IMR-90 (cell line): Measurements from ENCODE around the gene HNRNPR. TPM values are rescaled to one million over a fixed set of nuclear protein-coding genes. Genes with fewer than 3 reads are reported as not detected.

ENCODE experiments used
- ATAC-seq: fragments of 200-7000 bp; cut with Tn5 transposase; 2 replicates; pipeline ENCODE4 v1.9.1; 2020; ENCODE audit warnings: low read depth, mild to moderate bottlenecking, moderate library complexity
- BruUV-seq: library from RNA; stranded (reverse); fragments of 400-500 nt; replicated peaks from 2 replicates; lab custom pipeline; 2021; lab: Mats Ljungman, UMichigan
- CTCF ChIA-PET: fragments of 300-600 bp; formaldehyde crosslinking; extraction: SDS; loops from one replicate; lab custom pipeline; 2021; ENCODE audit warnings: antibody characterized with exemption; lab: Yijun Ruan, JAX
- POLR2A ChIA-PET: fragments of 300-600 bp; sonication (Branson Sonifier 250); formaldehyde crosslinking; loops from one replicate; lab custom pipeline; 2022; ENCODE audit warnings: antibody characterized with exemption; ENCODE audit not compliant: unreplicated experiment; lab: Charles Lee
- DNase-seq: peaks from one replicate; pipeline ENCODE4 v3.0.0; 2013
- H2AFZ ChIP-seq: replicated peaks from 2 replicates; pipeline ENCODE3; 2013; ENCODE audit warnings: low read length, mild to moderate bottlenecking; ENCODE audit not compliant: poor library complexity
- H2AK5ac ChIP-seq: 2 replicates; pipeline ENCODE4 v1.6.1; 2013; ENCODE audit warnings: low read depth, low read length, inconsistent platforms
- H2AK9ac ChIP-seq: replicated peaks from 2 replicates; pipeline ENCODE3; 2013; ENCODE audit warnings: mild to moderate bottlenecking, low read depth, low read length, moderate library complexity; ENCODE audit not compliant: poor library complexity
- H2BK120ac ChIP-seq: 2 replicates; pipeline ENCODE4 v1.6.1; 2013; ENCODE audit warnings: low read depth, low read length, inconsistent platforms
- H2BK15ac ChIP-seq: 3 replicates; pipeline ENCODE4 v1.6.1; 2013; ENCODE audit warnings: low read depth, low read length, inconsistent platforms
- H2BK20ac ChIP-seq: 2 replicates; pipeline ENCODE4 v1.6.1; 2013; ENCODE audit warnings: low read depth, mild to moderate bottlenecking, inconsistent platforms, low read length, moderate library complexity
- H2BK5ac ChIP-seq: 2 replicates; pipeline ENCODE4 v1.6.1; 2013; ENCODE audit warnings: mild to moderate bottlenecking, low read depth, low read length, inconsistent platforms; ENCODE audit not compliant: poor library complexity, severe bottlenecking
- H3K14ac ChIP-seq: replicated peaks from 2 replicates; pipeline ENCODE4 v1.6.1; 2013; ENCODE audit warnings: low read depth, low read length, inconsistent platforms
- H3K18ac ChIP-seq: 2 replicates; pipeline ENCODE4 v1.6.1; 2013; ENCODE audit warnings: low read depth, low read length, control low read depth
- H3K23ac ChIP-seq: 2 replicates; pipeline ENCODE4 v1.6.1; 2013; ENCODE audit warnings: low read depth, low read length, inconsistent platforms
- H3K27ac ChIP-seq: 2 replicates; pipeline ENCODE4 v1.5.1; 2013; ENCODE audit warnings: mild to moderate bottlenecking, control low read depth, low read length; ENCODE audit not compliant: insufficient read depth
- H3K27me3 ChIP-seq: 2 replicates; pipeline ENCODE4 v1.6.1; 2013; ENCODE audit warnings: low read length; ENCODE audit not compliant: control insufficient read depth, insufficient read depth
- H3K36me3 ChIP-seq: 2 replicates; pipeline ENCODE4 v1.6.1; 2013; ENCODE audit warnings: low read length, mixed read lengths; ENCODE audit not compliant: control insufficient read depth, insufficient read depth
- H3K4ac ChIP-seq: 2 replicates; pipeline ENCODE4 v1.6.1; 2013; ENCODE audit warnings: low read depth, low read length, inconsistent platforms
- H3K4me1 ChIP-seq: 2 replicates; pipeline ENCODE4 v1.6.1; 2013; ENCODE audit warnings: low read length, mixed read lengths; ENCODE audit not compliant: control insufficient read depth, insufficient read depth
- H3K4me2 ChIP-seq: 2 replicates; pipeline ENCODE4 v1.6.1; 2013; ENCODE audit warnings: low read depth, mild to moderate bottlenecking, control low read depth, low read length, moderate library complexity
- H3K4me3 ChIP-seq: 2 replicates; pipeline ENCODE4 v1.5.1; 2013; ENCODE audit warnings: low read depth, mild to moderate bottlenecking, control low read depth, low read length, moderate library complexity; ENCODE audit not compliant: insufficient read depth
- H3K56ac ChIP-seq: 2 replicates; pipeline ENCODE4 v1.6.1; 2013; ENCODE audit warnings: low read length, inconsistent platforms; ENCODE audit not compliant: insufficient read depth; ENCODE audit errors: extremely low read depth
- H3K79me1 ChIP-seq, 2 experiments: 2 replicates each; pipeline ENCODE4 v1.6.1; 2013; ENCODE audit warnings: low read length in 2 of 2, inconsistent platforms in 1 of 2, low read depth in 1 of 2
- H3K9ac ChIP-seq: 2 replicates; pipeline ENCODE4 v1.6.1; 2013; ENCODE audit warnings: low read depth, low read length, control low read depth
- H3K9me1 ChIP-seq: 2 replicates; pipeline ENCODE4 v1.6.1; 2013; ENCODE audit warnings: low read length, inconsistent platforms; ENCODE audit not compliant: insufficient read depth
- H3K9me3 ChIP-seq: 2 replicates; pipeline ENCODE4 v1.6.1; 2013; ENCODE audit warnings: low read length; ENCODE audit not compliant: control insufficient read depth, insufficient read depth
- H4K20me1 ChIP-seq: 2 replicates; pipeline ENCODE4 v1.6.1; 2013; ENCODE audit warnings: low read length, inconsistent platforms; ENCODE audit not compliant: insufficient read depth
- H4K5ac ChIP-seq: 2 replicates; pipeline ENCODE4 v1.6.1; 2013; ENCODE audit warnings: mild to moderate bottlenecking, low read depth, low read length, control low read depth
- H4K8ac ChIP-seq, 2 experiments: 2 replicates each; pipeline ENCODE4 v1.6.1; 2013; ENCODE audit warnings: low read depth in 2 of 2, low read length in 2 of 2, control low read depth in 1 of 2, inconsistent platforms in 1 of 2
- H4K91ac ChIP-seq: 2 replicates; pipeline ENCODE4 v1.6.1; 2013; ENCODE audit warnings: low read depth, low read length, inconsistent platforms; ENCODE audit not compliant: insufficient read depth
- BHLHE40 ChIP-seq: fragments of 150-350 bp; IDR thresholded peaks from 2 replicates; pipeline ENCODE4 v1.6.1; 2016; ENCODE audit warnings: mild to moderate bottlenecking, low read depth, low read length
- CEBPB ChIP-seq: IDR thresholded peaks from 2 replicates; pipeline ENCODE4 v1.6.1; 2012; ENCODE audit warnings: low read depth, low read length, improper control_type of control experiment
- CHD1 ChIP-seq: IDR thresholded peaks from 2 replicates; pipeline ENCODE4 v1.6.1; 2012; ENCODE audit warnings: low read depth, low read length, improper control_type of control experiment
- FOS ChIP-seq: fragments of 150-350 bp; IDR thresholded peaks from 2 replicates; pipeline ENCODE4 v1.6.1; 2016; ENCODE audit warnings: low read depth, low read length
- MAFK ChIP-seq: IDR thresholded peaks from 2 replicates; pipeline ENCODE4 v1.6.1; 2012; ENCODE audit warnings: low read depth, low read length, improper control_type of control experiment
- MAZ ChIP-seq: IDR thresholded peaks from 2 replicates; pipeline ENCODE4 v1.6.1; 2012; ENCODE audit warnings: low read depth, mild to moderate bottlenecking, low read length, improper control_type of control experiment, moderate library complexity, borderline replicate concordance
- MXI1 ChIP-seq: IDR thresholded peaks from 2 replicates; pipeline ENCODE4 v1.6.1; 2012; ENCODE audit warnings: low read depth, mild to moderate bottlenecking, low read length, moderate library complexity, borderline replicate concordance
- NFE2L2 ChIP-seq: fragments of 150-350 bp; IDR thresholded peaks from 2 replicates; pipeline ENCODE4 v1.6.1; 2016; ENCODE audit warnings: low read depth, mild to moderate bottlenecking, low read length
- POLR2A ChIP-seq: IDR thresholded peaks from 2 replicates; pipeline ENCODE4 v1.6.1; 2012; ENCODE audit warnings: mild to moderate bottlenecking, low read depth, low read length
- RAD21 ChIP-seq: IDR thresholded peaks from 2 replicates; pipeline ENCODE4 v1.6.1; 2012; ENCODE audit warnings: low read length, improper control_type of control experiment
- RCOR1 ChIP-seq: IDR thresholded peaks from 2 replicates; pipeline ENCODE4 v1.6.1; 2012; ENCODE audit warnings: mild to moderate bottlenecking, low read length, improper control_type of control experiment; ENCODE audit not compliant: insufficient replicate concordance
- RFX5 ChIP-seq: IDR thresholded peaks from 2 replicates; pipeline ENCODE4 v1.8.0; 2012; ENCODE audit warnings: low read depth, mild to moderate bottlenecking, low read length, moderate library complexity
- SMC3 ChIP-seq: fragments of 150-350 bp; IDR thresholded peaks from 2 replicates; pipeline ENCODE4 v1.6.1; 2016; ENCODE audit warnings: low read depth, mild to moderate bottlenecking, antibody characterized with exemption, low read length, moderate library complexity
- WGBS, 2 experiments: methylation state at CpG; one replicate each; pipeline versions ENCODE4 v1.1.5 to v1.1.7; 2013; ENCODE audit warnings: missing lambda C conversion rate in 2 of 2; ENCODE audit not compliant: insufficient read length in 1 of 2; ENCODE audit errors: extremely low coverage in 2 of 2; 5-methylcytosine and 5-hydroxymethylcytosine counted together
- dilution Hi-C: fragments of 300-500 bp; cut with HindIII; formaldehyde crosslinking; loops from one replicate; pipeline ENCODE4 v1.14.3; 2018; ENCODE audit warnings: low sequenced_read_pairs; ENCODE audit not compliant: unreplicated experiment
- in situ Hi-C: fragments of 300-500 bp; cut with MboI; formaldehyde crosslinking; loops from 3 replicates; pipeline ENCODE4 v1.14.3; 2019; ENCODE audit warnings: low sequenced_read_pairs, inconsistent platforms, mixed read lengths
- intact Hi-C: fragments of 100-400 bp; cut with micrococcal nuclease; formaldehyde crosslinking; loops from 2 replicates; pipeline ENCODE4 v1.10.0; 2022
- polyA plus RNA-seq, 3 experiments: library from polyadenylated mRNA; depleted of rRNA; stranded (reverse); fragments of >200 nt; gene quantifications; 2 replicates each; pipeline ENCODE4 v1.2.3, GENCODE V29; 2012; ENCODE audit warnings: low replicate concordance in 1 of 3
- total RNA-seq: library from RNA; depleted of rRNA; stranded (reverse); fragments of >200 nt; gene quantifications from 2 replicates; pipeline ENCODE4 v1.2.3, GENCODE V29; 2012
- TF ChIP-seq, protein P1 (sequence below): conservative IDR thresholded peaks from 2 replicates; pipeline ENCODE4 v1.5.1; 2012; ENCODE audit warnings: mild to moderate bottlenecking, low read depth, low read length, improper control_type of control experiment
- TF ChIP-seq, protein P2 (sequence below): fragments of 150-350 bp; IDR thresholded peaks from 2 replicates; pipeline ENCODE4 v1.6.1; 2017; ENCODE audit warnings: mild to moderate bottlenecking, antibody characterized with exemption, low read length, low read depth
- TF ChIP-seq, protein P3 (sequence below): fragments of 150-350 bp; IDR thresholded peaks from 2 replicates; pipeline ENCODE4 v1.6.1; 2016; ENCODE audit warnings: low read depth, mild to moderate bottlenecking, low read length, moderate library complexity, borderline replicate concordance

HNRNPR gene
- total and polyA plus RNA-seq, 2 of the 4 experiments (the other 2 are of a cell fraction) = 99.7 to 111 TPM

DNA sequence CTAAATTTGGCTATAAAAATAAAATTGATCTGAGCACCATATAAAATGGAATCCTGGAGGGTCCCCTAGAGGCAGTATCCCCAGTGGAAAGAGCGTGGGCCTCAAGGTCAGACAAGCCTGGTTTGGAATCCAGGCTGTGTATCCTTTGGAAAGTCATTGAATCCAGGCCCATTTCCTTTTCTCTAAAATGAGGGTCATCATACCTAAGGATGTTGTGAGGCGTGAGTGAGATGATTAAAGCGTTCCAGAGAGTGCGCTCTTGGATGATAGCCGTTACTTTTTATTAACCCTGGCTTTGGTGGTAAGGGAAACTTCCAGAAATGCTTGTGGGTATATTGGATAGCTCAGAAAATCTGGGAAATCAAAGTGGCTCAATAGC is 26.2 kb upstream of the HNRNPR start:
- H3K14ac ChIP-seq = peak overlapping the region; percentile 94
- no CpG with 5 or more reads among the region's 5 CpGs for WGBS, 2 experiments
- TF ChIP-seq FOS (no peak), SMC3 (no peak), POLR2A (no peak), RCOR1 (no peak), CEBPB (no peak), NFE2L2 (no peak), MAZ (no peak), MAFK (no peak), RFX5 (no peak), BHLHE40 (no peak), RAD21 (no peak), CHD1 (no peak), MXI1 (no peak)
- TF ChIP-seq, protein P1, sequence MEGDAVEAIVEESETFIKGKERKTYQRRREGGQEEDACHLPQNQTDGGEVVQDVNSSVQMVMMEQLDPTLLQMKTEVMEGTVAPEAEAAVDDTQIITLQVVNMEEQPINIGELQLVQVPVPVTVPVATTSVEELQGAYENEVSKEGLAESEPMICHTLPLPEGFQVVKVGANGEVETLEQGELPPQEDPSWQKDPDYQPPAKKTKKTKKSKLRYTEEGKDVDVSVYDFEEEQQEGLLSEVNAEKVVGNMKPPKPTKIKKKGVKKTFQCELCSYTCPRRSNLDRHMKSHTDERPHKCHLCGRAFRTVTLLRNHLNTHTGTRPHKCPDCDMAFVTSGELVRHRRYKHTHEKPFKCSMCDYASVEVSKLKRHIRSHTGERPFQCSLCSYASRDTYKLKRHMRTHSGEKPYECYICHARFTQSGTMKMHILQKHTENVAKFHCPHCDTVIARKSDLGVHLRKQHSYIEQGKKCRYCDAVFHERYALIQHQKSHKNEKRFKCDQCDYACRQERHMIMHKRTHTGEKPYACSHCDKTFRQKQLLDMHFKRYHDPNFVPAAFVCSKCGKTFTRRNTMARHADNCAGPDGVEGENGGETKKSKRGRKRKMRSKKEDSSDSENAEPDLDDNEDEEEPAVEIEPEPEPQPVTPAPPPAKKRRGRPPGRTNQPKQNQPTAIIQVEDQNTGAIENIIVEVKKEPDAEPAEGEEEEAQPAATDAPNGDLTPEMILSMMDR = no peak
- TF ChIP-seq, protein P2, sequence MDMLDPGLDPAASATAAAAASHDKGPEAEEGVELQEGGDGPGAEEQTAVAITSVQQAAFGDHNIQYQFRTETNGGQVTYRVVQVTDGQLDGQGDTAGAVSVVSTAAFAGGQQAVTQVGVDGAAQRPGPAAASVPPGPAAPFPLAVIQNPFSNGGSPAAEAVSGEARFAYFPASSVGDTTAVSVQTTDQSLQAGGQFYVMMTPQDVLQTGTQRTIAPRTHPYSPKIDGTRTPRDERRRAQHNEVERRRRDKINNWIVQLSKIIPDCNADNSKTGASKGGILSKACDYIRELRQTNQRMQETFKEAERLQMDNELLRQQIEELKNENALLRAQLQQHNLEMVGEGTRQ = no peak
- TF ChIP-seq, protein P3, sequence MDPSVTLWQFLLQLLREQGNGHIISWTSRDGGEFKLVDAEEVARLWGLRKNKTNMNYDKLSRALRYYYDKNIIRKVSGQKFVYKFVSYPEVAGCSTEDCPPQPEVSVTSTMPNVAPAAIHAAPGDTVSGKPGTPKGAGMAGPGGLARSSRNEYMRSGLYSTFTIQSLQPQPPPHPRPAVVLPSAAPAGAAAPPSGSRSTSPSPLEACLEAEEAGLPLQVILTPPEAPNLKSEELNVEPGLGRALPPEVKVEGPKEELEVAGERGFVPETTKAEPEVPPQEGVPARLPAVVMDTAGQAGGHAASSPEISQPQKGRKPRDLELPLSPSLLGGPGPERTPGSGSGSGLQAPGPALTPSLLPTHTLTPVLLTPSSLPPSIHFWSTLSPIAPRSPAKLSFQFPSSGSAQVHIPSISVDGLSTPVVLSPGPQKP = no peak
- ChIA-PET POLR2A (no interaction called here), CTCF (interaction anchor here (1.4 to 1.5 kb wide), 2 partner anchors 33 to 126 kb away, joined by 3 to 8 read pairs; no protein-coding TSS in a partner anchor)
- H3K4me3 ChIP-seq = peak overlapping the region; percentile 3; the same call in 1 of the 2 replicates
- peak overlapping the region; percentile 99 for H3K23ac ChIP-seq
- DNase-seq (no peak), ATAC-seq (no peak)
- H3K18ac ChIP-seq = peak overlapping the region; percentile 74
- H2BK15ac ChIP-seq = peak overlapping the region; percentile 62; the same call in 1 of the 3 replicates
- H2AFZ ChIP-seq = no peak overlapping the region
- in situ Hi-C loops = no loop called here
- H3K9me3 ChIP-seq = no peaks in the 10 kb centered on the region
- no TSS peak for BruUV-seq
- peaks cover 35 to 57% of the 10 kb centered on the region in 2 experiments for H3K79me1 ChIP-seq
- H3K9me1 ChIP-seq = peaks cover 9% of the 10 kb centered on the region
- H3K27me3 ChIP-seq = no peaks in the 10 kb centered on the region
- peak overlapping the region; percentile 97 for H2AK9ac ChIP-seq
- peak overlapping the region; percentile 91 for H3K9ac ChIP-seq
- peak overlapping the region; percentile 89 for H3K4me2 ChIP-seq
- H2AK5ac ChIP-seq = peak overlapping the region; percentile 67
- H2BK5ac ChIP-seq = peak overlapping the region; percentile 64
- H3K36me3 ChIP-seq = peaks cover 8% of the 10 kb centered on the region; the same call in 1 of the 2 replicates
- H3K56ac ChIP-seq = peak overlapping the region; percentile 79; the same call in 1 of the 2 replicates
- peak overlapping the region; percentile 79 for H2BK20ac ChIP-seq
- H4K20me1 ChIP-seq = no peaks in the 10 kb centered on the region
- H2BK120ac ChIP-seq = peak overlapping the region; percentile 76
- H3K4me1 ChIP-seq = peaks cover 15% of the 10 kb centered on the region
- H4K8ac ChIP-seq = peak overlapping the region; percentile 77 to 99; a peak in 3 of 4 replicates
- peak overlapping the region; percentile 91 for H3K4ac ChIP-seq
- peak overlapping the region; percentile 87 for H4K5ac ChIP-seq
- intact Hi-C loops = no loop called here
- peak overlapping the region; percentile 85; the same call in 1 of the 2 replicates for H3K27ac ChIP-seq
- peak overlapping the region; percentile 66 for H4K91ac ChIP-seq
- dilution Hi-C loops = no loop called here
